ENCODE results near the gene ZNG1B. TPM values are rescaled to one million over a fixed set of nuclear protein-coding genes. Genes with fewer than 3 reads are reported as not detected.
"Not testable (repeated sequence)": the region's sequence is repeated elsewhere in the genome, so short reads cannot be mapped to it uniquely, and the experiment has no call there.

Gene ZNG1B
- total and polyA plus RNA-seq, 2 of the 13 experiments (the other 11 are each of a cell fraction or from before 2014, with no cell fraction given): 33.8 to 72.2 TPM

GRCh38 chr2:113499019-113499885 lies 61.8 kb downstream of the ZNG1B start:
- in situ Hi-C loops (cut with HindIII; ENCODE audit: extremely low pct_ligation_motif_present, low pct_unique_long_range_greater_than_20kb); H3K9ac ChIP-seq (ENCODE audit: insufficient read depth, low read depth, low read length); H3K9me3 ChIP-seq (ENCODE audit: low read length); DNase-seq (ENCODE audit: low spot score); intact Hi-C loops (cut with micrococcal nuclease; ENCODE audit: unreplicated experiment); FAIRE-seq; POLR2A ChIA-PET; H2AFZ ChIP-seq (ENCODE audit: low read length); ATAC-seq; H3K36me3 ChIP-seq (replicated peaks in 1 of 2; ENCODE audit: control insufficient read depth in 1 of 2, insufficient read depth in 2 of 2, low read length in 2 of 2); H4K20me1 ChIP-seq (ENCODE audit: insufficient read depth, low read length); H3K4me2 ChIP-seq (ENCODE audit: low read depth, low read length); H3K4me3 ChIP-seq (replicated peaks in 1 of 3; ENCODE audit: insufficient read depth in 1 of 3, low read depth in 2 of 3, low read length in 3 of 3); BruUV-seq (replicated peaks); H3K79me2 ChIP-seq (ENCODE audit: insufficient read depth, low read length); H3K27ac ChIP-seq (ENCODE audit: extremely low read length, insufficient read depth, low read length); CTCF ChIA-PET (ENCODE audit: low intra/inter-chr PET ratio, low total read pairs): not testable (repeated sequence)
- peaks cover 0 to 18% of the 10 kb centered on the region in 2 experiments; a peak in 4 of 5 replicates for H3K27me3 ChIP-seq (ENCODE audit: control insufficient read depth in 1 of 2, insufficient read depth in 2 of 2, low read length in 2 of 2)
- TF ChIP-seq KDM2A (CRISPR knock-in tag; IDR thresholded peaks at IDR 0.05; ENCODE audit: borderline replicate concordance, low read depth): 0 out of 2 replicates have a peak, but pooled peaks have one; percentile 33
- 96% methylated on average over 48 of the region's 62 CpGs for WGBS (ENCODE audit: low lambda C conversion rate)
- peaks cover 16% of the 10 kb centered on the region for H3K4me1 ChIP-seq (ENCODE audit: insufficient read depth, low read length)

GRCh38 chr2:113499886-113500722 lies 62.6 kb downstream of the ZNG1B start:
- Histone ChIP-seq H3K27me3 (ENCODE audit: control insufficient read depth in 1 of 2, insufficient read depth in 2 of 2, low read length in 2 of 2) (peaks cover 0 to 19% of the 10 kb centered on the region in 2 experiments; a peak in 4 of 5 replicates), H3K4me1 (ENCODE audit: insufficient read depth, low read length) (peaks cover 17% of the 10 kb centered on the region)
- H2AFZ ChIP-seq (ENCODE audit: low read length); FAIRE-seq; ATAC-seq; intact Hi-C loops (cut with micrococcal nuclease; ENCODE audit: unreplicated experiment); H3K36me3 ChIP-seq (replicated peaks in 1 of 2; ENCODE audit: control insufficient read depth in 1 of 2, insufficient read depth in 2 of 2, low read length in 2 of 2); CTCF ChIA-PET (ENCODE audit: low intra/inter-chr PET ratio, low total read pairs); H3K4me3 ChIP-seq (replicated peaks in 1 of 3; ENCODE audit: insufficient read depth in 1 of 3, low read depth in 2 of 3, low read length in 3 of 3); H3K9me3 ChIP-seq (ENCODE audit: low read length); H3K4me2 ChIP-seq (ENCODE audit: low read depth, low read length); H3K9ac ChIP-seq (ENCODE audit: insufficient read depth, low read depth, low read length); POLR2A ChIA-PET; H4K20me1 ChIP-seq (ENCODE audit: insufficient read depth, low read length); H3K79me2 ChIP-seq (ENCODE audit: insufficient read depth, low read length); BruUV-seq (replicated peaks); H3K27ac ChIP-seq (ENCODE audit: extremely low read length, insufficient read depth, low read length); DNase-seq (ENCODE audit: low spot score); in situ Hi-C loops (cut with HindIII; ENCODE audit: extremely low pct_ligation_motif_present, low pct_unique_long_range_greater_than_20kb): not testable (repeated sequence)
- WGBS (ENCODE audit: low lambda C conversion rate): 94% methylated on average over 45 of the region's 56 CpGs

- DNase-seq (ENCODE audit: low spot score); H3K9me3 ChIP-seq (ENCODE audit: low read length); H3K36me3 ChIP-seq (replicated peaks in 1 of 2; ENCODE audit: control insufficient read depth in 1 of 2, insufficient read depth in 2 of 2, low read length in 2 of 2); in situ Hi-C loops (cut with HindIII; ENCODE audit: extremely low pct_ligation_motif_present, low pct_unique_long_range_greater_than_20kb); H3K27ac ChIP-seq (ENCODE audit: extremely low read length, insufficient read depth, low read length); H4K20me1 ChIP-seq (ENCODE audit: insufficient read depth, low read length); FAIRE-seq; H3K4me3 ChIP-seq (replicated peaks in 1 of 3; ENCODE audit: insufficient read depth in 1 of 3, low read depth in 2 of 3, low read length in 3 of 3); H3K79me2 ChIP-seq (ENCODE audit: insufficient read depth, low read length); intact Hi-C loops (cut with micrococcal nuclease; ENCODE audit: unreplicated experiment); H3K9ac ChIP-seq (ENCODE audit: insufficient read depth, low read depth, low read length); BruUV-seq (replicated peaks); POLR2A ChIA-PET; CTCF ChIA-PET (ENCODE audit: low intra/inter-chr PET ratio, low total read pairs); H3K4me2 ChIP-seq (ENCODE audit: low read depth, low read length); H2AFZ ChIP-seq (ENCODE audit: low read length); ATAC-seq: not testable (repeated sequence)
- H3K27me3 ChIP-seq (ENCODE audit: control insufficient read depth in 1 of 2, insufficient read depth in 2 of 2, low read length in 2 of 2): peaks cover 0 to 19% of the 10 kb centered on the region in 2 experiments; a peak in 4 of 5 replicates
- peaks cover 17% of the 10 kb centered on the region for H3K4me1 ChIP-seq (ENCODE audit: insufficient read depth, low read length)
- WGBS (ENCODE audit: low lambda C conversion rate): 76% methylated on average over 8 of the region's 8 CpGs
These were observed 63.2 kb downstream of the ZNG1B start for GRCh38 chr2:113500723-113501038.
